ENCODE measurements around the gene TBCD.
"Not testable (repeated sequence)": the region's sequence is repeated elsewhere in the genome, so short reads cannot be mapped to it uniquely, and the experiment has no call there.

The TBCD gene

GRCh38 chr17:82974136-82974952, 222.5 kb downstream of the TBCD start:
- DNase-seq (ENCODE audit: low spot score) = no peak

GRCh38 chr17:82976982-82977488, 225.2 kb downstream of the TBCD start:
- DNase-seq (ENCODE audit: low spot score) = no peak

- DNase-seq (ENCODE audit: low spot score) = no peak
Observed at GRCh38 chr17:82977606-82978005, 225.7 kb downstream of the TBCD start.

GRCh38 chr17:82978765-82979349, 227.0 kb downstream of the TBCD start:
- no peak for DNase-seq (ENCODE audit: low spot score)

GRCh38 chr17:82979718-82980117, 227.9 kb downstream of the TBCD start:
- no peak for DNase-seq (ENCODE audit: low spot score)

GRCh38 chr17:82980632-82981031, 228.8 kb downstream of the TBCD start:
- DNase-seq (ENCODE audit: low spot score) = no peak

GRCh38 chr17:82981141-82981730, 229.4 kb downstream of the TBCD start:
- DNase-seq (ENCODE audit: low spot score) = no peak

GRCh38 chr17:82983510-82984248, 231.8 kb downstream of the TBCD start:
- DNase-seq (ENCODE audit: low spot score) = no peak

GRCh38 chr17:82984249-82984617, 232.4 kb downstream of the TBCD start:
- not testable (repeated sequence) for DNase-seq (ENCODE audit: low spot score)

GRCh38 chr17:82984751-82985427, 233.0 kb downstream of the TBCD start:
- no peak for DNase-seq (ENCODE audit: low spot score)

GRCh38 chr17:82985428-82985805, 233.6 kb downstream of the TBCD start:
- no peak for DNase-seq (ENCODE audit: low spot score)

- no peak for DNase-seq (ENCODE audit: low spot score)
Observed at GRCh38 chr17:82985973-82986372, 234.1 kb downstream of the TBCD start.

- not testable (repeated sequence) for DNase-seq (ENCODE audit: low spot score)
Observed at GRCh38 chr17:82989051-82989450, 237.2 kb downstream of the TBCD start.

- DNase-seq (ENCODE audit: low spot score) = no peak
Observed at GRCh38 chr17:82989881-82990280, 238.0 kb downstream of the TBCD start.

GRCh38 chr17:82993005-82993404, 241.1 kb downstream of the TBCD start:
- no peak for DNase-seq (ENCODE audit: low spot score)

Measured in putamen (tissue), 1 donor.